ENCODE measurements around the gene FUT2.
A peak's percentile ranks its signal among the peaks of the same experiment; 100 is the strongest.

Gene FUT2

DNA sequence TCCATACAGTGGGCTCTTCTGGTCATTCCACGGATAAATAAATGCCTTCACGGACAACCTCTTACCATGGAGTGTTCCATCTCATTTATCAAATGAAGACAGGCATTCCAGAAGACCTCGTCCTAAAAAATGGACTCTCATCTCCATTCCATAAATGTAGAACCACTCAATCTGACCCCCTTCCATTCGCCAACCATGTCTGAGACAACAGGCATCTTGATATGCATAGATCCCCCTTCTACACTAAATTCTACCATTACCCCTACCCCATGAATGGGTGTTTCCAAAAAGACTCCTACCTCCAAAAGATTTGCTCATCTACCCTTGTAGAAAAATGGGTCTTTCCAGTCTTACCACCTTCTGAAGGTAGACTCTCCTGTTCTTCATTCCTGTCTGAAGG is 35.7 kb downstream of the FUT2 start:
- DNase-seq = no peak

DNA sequence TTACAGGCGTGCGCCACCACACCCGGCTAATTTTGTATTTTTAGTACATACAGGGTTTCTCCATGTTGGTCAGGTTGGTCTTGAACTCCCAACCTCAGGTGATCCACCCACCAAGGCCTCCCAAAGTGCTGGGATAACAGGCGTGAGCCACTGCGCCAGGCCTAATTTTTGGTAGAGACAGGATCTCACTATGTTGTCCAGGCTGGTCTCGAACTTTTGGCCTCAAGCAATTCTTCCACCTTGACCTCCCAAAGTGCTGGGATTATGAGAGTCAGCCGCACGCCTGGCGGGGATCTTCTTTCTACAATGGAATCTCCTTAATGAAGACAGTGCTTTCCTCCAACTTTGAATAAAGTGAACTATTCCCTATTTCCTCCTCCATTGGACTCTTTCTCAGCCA is 38.9 kb downstream of the FUT2 start:
- no peak for DNase-seq

DNA sequence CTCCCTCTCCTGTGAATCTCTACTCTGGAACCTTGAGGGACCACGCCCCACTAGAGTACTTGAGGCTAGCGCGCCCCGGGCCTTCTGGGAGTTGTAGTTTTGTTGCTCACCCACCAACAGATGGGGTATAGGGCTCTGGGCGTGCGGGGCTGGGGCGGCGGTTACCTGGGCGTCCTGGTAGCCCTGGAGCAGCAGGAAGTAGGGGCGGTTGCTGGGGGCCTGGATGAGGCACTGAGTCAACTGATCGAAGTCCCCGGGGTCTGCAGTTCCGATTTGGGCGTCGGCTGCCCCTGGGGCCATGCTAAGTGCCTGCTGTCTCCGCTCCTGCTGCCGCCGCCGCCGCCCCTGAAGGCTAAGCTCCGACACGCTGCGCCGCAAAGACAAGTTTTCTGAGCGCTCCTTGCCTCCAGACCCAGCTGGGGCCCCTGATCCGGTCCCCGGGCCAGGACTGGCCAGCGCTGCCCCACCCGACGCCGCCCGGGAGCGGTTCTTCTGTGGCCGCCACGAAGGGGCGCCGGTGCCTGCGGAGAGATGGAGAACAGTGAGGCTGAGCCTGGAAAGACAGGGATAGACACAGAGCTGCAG is 39.4 kb downstream of the FUT2 start:
- DNase-seq = no peak

DNA sequence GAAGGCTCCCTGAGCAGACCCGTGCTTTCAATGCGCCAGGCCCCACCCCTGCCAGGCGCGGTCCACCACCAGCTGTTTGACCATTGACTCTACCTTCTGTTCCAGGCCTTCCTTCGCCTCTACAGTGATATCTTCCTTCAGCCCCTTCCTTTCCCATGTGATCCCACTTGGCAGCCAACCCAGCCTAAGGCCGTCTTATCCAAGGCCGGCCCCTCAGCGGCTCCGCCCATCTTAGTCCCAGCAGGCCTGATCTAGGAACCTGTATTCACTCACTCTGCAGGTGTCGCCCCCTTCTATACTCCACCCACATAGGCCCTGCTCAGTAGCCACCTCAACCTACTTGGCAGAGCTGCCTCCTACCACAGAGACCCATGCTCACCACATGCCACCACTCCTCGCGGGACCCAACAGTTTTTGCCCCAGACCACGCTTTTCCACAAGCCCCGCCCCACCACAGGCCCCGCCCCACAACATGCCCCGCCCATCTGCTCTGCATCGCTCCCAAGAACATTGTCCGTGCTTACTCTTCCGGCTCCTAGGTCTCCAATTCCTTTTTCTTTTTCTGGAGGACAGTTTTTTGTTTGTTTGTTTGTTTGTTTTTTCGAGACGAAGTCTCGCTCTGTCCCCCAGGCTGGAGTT is 41.7 kb downstream of the FUT2 start:
- DNase-seq = no peak

DNA sequence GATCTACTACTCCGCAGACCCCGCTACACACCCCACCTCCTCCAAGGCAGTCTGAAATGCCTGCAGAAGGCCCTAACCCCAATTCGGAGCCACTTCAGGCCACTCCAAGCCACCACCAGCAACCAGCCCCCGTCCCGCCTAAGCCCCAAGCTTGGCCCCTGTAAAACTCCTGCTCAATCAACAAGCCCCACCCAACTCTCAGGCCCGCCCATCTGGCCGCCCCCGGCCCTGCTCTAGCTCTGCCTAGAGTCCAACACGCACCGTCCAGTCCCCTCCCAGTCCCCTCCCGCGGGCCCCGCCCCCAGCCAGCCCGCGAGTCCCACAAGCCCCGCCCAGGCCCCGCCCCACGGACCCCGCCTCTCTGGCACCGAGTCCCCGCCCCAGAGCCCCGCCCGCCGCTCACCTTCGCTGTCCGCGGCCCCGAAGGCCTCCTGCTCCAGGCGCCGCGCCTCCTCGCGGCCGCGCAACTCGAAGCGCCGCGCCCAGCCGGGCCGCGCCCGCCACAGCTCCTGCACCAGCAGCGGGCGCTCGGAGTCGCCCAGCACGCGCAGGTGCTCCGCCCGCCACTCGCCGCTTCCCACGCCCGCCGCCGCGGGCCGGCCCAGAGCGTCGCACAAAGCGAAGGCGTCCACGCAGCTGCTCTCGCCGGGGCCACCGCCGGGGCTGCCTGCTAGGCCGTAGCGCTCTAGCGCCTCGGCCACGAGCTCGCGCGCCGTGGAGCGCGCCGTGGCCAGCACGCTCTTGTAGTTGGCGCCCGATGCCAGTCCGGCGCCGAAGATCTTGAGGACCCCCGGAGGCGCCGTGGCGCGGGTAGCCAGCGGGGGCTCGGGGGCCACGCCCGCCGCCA is 43.0 kb downstream of the FUT2 start:
- peak; percentile 92 for DNase-seq

DNA sequence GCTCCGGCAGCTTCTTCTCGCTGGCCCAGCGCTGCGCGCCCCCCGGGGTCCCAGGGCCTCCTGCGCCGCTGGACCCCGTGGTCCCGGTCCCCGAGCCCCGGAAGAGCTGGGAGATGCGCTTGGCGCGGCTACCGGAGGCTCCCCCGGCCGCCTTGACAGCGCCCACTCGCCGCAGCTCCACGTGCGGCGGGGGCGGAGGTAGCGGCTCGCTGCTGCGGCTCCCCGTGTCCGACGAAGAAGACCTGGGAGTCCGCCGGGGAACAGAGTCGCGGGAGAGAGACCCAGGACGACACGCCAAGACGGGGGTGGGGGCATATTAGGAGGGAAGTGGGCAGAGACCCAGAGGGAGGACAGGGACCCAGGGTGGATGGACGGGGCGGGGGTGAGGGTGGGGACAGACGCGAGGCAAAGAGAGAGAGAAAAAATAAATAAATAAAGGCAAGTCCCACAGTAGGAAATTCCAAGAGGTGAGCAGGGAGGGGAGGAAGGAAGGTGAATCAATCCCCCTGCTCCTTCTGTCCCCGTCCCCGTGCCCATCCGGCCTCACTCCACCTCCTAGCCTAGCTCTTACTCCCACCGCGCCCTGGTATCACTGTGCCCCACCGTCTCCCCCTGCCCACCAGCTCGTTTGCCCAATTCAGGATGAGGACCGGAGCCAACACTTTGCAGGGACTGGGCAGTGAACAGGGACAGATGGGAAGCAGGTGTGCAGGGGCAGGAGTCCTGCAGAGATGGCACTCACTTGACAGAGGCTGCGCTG is 43.8 kb downstream of the FUT2 start:
- DNase-seq = no peak

DNA sequence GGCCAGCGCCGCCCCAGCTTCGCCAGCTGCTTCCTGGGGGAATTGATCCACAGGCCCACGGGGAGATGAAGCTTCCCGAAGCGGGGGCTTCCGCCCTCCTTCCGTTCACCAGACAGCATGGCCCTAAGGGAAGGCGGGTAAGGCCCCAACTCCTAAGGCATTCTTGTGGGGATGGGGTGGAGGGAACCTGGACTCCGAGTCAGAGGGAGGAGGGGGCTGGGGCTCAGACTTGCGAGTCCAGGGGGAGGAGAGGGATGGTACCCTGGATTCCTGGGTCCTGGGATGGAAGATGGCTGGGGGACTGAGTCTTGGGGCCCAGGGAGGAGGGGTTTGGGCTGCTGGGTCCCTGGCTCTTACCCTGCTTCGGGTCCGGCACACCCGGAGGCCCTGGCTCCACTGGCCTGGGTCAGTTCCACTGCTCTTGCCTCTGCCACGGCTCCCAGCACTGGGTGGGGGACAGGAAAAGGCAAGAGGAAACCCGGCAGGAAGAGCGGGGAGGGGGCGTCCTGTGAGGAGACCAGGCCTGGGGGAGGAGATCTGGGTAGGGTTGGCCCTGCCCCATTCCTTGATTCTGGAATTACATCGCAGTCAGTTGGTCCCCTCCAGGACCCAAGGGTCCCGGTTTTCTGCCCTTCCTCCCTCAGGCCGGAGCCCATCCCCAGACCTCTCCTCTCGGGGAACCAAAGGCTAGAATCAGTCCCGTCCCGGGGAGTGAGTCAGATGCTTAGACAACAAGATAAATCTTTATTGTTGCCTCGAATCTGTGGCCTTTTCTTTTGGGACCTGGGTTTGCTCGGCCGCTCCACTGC is 44.6 kb downstream of the FUT2 start, which contains the start of gene RASIP1:
Gene RASIP1, minus strand, starts transcription at position 447 of the 809 bp plus-strand sequence. Its CDS starts 328 bp downstream, at position 119.
- DNase-seq = no peak

DNA sequence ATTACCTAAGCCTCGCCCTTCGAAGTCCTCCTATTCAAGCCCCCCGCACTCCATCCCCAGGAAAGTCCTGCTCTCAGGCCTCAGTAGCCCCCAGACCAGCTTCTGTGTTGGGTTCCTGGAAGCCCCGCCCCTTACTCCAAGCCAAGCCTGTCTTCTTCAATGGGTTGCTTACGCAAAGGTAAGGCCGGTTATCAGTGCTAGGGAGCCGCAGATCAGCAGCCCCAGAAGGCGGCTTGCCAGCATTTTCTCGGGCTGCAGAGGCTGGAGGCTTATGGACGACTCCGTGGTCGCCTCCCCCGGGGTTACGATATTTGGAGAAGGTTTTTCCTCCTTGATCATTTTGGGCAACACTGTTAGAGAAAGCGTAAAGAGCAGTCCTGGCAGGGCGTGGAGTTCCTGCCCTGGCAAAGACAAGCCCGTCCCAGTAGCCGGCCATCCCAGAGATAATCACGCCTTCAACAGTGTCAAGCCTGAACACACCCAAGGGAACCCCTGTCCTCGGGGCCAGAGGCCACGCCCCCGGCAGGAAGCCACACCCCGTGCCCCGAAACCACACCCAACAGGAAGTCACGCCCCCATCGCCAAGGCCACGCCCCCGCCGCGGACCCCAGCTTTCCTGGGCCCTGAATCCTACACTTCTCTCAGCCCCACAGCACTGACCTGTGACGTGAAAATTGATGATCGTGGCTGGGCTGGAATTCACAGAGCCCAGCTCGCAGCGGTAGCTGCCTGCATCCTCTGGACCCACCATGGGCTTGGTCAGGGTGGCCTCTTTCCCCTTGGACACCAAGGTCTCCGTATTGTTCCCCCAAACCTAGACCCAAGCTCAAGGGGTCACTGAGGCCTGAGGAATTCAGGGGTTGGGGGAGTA is 45.6 kb downstream of the FUT2 start:
- DNase-seq = peak; percentile 48

DNA sequence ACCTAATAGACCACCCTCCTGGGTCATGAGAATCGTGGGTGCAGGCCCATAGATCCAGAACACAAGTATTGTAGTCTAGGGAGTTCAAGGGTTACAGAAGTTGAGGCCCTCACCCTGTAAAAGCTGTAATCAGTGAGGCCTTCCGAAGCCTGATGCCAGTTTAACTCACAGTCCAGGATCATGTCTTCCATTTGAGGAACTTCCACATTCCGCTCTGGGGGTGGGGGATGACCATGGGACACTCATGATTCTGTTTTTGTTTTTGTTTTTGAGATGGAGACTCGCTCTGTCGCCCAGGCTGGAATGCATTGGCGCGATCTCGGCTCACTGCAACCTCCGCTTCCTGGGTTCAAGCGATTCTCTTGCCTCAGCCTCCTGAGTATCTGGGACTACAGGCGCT is 46.3 kb downstream of the FUT2 start:
- DNase-seq = no peak

DNA sequence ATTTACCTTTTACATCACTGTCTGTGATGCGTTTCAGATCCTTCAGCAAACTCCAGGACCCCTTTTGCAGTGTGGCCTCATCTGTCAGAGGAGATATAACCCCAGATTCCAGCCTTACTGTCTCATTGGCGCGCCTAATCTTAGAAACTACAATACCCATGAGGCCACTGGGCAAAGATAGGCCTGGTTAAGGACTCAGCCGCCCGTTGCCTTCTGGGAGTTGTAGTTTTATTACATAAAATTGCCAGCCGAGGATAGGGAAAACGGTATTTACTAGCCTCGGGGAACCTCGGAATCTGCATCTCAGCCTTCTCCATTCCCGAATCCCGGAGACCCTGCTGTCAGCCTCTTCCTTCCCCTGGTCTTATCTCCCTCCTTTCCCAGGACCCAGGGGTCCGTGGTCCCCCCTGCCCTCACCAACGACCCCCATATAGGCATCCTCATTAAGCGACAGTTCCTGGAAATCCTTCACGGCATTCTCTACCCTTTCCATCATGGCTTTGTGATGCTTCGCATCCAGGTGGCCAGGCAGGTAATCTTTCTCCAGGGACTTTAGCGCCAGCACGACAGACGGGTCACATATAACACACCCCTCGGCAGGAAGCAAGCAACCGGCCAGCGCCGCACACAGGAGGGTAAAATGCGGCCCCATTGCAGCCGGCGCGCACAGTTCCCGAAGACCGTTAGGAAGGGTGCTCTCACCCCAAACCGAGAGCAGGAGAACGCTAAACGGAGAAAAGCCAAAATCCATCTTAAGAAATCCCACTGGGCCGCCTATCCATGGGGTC is 49.6 kb downstream of the FUT2 start:
- DNase-seq = peak; percentile 60

DNA sequence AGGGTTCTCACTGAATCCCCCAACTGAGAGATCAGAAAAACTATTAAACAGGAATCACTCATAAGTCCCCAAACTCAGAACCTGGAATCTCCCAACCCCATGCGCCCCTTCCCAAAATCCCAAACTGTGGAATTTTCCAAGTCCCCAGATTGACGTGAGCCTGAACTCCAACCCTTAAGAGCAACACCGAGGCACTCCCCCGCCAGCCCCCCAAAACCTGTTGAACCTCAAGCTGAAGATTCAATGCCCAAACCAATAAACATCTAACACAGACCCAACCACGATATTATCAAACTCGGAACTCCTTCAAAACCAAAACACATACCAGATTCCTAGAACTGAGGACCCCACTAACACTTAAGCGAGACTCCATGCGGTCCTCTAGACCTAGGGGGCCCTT is 50.3 kb downstream of the FUT2 start:
- no peak for DNase-seq

DNA sequence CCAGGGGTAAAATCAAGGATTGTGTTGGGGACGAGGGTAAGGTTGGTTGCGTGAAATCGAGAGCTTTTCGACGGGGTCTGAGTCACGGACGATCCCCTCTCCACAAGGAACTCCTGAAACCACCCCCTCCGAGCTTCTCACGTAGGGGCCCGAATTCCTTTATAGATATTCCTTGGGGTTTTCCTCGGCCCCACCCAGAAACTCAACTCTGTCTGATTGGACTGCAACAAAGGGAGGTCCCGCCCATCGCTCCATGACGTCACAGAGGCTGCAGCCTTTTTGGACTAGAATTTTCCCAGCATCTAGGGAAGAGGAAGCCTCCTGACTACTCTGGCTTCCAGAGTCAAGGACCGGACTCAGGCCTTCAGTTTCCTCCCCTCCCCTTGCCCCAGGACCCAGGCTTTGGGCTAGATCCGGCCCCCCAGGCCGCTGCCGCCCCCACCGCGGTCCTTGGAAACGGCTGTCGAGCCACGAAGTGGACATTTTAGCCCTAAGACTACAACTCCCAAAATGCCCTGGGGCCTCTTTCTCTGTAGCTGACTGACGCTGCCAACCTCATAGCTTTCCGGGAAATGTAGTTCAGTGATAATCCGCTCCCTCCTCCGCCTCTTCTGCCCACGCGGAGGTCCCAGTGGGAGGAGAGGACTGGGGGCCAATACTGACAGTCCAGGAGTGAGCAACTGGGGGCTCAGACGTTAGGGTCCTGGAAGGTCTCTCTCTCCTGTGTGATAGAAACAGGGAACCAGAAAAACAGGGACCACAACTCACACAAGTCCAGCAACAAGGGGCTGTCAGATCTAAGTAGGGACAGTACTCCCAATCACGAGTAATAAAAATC is 51.2 kb downstream of the FUT2 start, which contains the start of gene IZUMO1:
Gene IZUMO1, minus strand, starts transcription at position 172 of the 838 bp plus-strand sequence. CDS start 1,050 bp downstream, outside the sequence.
- DNase-seq = peak; percentile 60

DNA sequence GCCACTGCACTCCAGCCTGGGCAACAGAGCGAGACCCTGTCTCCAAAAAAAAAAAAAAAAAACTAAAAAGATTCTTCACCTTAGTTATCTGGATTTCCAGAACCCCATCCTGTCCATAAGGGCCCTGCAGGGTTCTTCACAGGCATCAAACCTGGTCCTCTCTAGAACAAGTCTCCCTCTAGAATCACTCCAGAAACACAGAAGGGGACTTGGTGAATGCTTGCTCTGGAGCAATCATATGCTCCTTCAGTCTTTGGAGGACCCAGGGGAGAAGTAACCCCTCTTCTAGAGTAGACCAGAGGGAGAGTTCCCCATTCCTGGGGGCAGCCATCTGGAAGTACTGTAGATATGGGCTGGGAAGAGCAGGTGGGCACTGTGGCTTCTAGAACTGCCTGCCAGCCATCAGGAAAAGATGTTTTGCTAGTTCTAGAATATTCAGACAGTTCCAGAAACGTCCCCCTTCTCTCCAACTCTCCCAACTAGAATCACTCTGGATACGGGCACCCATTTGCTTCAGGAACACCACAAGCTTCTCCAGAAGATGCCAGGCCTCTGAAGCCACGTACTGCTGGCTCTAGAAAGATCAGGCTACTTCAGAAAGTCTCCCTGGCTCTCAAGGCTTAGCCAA is 53.9 kb downstream of the FUT2 start:
- DNase-seq = no peak

DNA sequence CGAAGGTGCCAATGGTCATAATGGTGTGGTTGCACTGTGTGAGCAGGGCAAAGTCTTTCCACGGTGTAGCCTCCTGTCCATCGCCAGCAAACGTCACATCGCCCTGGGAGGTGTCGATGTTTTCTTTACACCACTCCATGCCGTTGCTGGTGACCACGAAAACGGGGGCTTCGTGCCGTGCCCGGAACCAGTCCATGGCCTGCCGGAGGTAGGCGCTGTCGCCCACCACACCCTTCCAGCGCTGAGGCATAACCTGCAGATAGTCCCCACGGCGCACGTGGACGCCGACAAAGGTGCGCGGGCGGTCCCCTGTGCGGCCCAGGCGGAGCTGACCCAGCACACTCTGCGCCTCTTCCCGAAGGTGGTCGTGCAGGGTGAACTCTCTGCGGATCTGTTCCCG is 54.6 kb downstream of the FUT2 start:
- no peak for DNase-seq

DNA sequence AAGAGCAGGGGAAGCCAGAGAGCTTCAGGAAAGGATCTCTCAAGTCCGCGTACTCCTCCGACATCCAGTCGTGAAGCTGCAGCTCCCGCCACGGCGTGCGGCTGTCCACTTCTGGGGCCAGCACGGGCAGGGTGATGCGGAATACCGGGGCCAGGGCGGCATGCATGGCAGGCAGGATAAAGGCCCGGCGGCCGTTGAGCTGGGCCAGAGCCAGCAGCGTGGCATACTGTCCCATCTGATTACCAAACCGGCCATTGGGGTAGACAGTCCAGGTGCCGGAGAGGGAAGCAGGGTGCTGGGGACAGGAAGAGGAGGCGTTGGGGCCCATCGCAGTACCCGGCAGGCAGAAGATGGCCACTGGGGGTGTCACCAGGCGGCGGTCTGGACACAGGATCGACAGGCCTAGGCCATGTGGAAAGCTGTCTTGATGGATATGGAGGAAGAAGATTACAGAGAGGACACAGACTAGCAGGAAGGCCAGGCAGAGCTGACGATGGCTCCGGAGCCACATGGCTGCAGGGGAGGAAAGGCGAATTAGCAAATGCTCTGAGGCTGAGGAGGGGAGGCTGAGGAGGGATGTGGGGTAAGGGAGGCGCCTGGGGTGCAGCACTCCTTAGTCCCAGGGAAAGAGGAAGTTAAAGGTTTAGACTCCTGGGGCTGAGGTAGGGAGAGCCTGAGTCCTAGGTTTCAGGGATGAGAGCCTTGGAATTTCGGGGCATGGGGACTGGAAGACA is 55.2 kb downstream of the FUT2 start:
- DNase-seq = no peak

DNA sequence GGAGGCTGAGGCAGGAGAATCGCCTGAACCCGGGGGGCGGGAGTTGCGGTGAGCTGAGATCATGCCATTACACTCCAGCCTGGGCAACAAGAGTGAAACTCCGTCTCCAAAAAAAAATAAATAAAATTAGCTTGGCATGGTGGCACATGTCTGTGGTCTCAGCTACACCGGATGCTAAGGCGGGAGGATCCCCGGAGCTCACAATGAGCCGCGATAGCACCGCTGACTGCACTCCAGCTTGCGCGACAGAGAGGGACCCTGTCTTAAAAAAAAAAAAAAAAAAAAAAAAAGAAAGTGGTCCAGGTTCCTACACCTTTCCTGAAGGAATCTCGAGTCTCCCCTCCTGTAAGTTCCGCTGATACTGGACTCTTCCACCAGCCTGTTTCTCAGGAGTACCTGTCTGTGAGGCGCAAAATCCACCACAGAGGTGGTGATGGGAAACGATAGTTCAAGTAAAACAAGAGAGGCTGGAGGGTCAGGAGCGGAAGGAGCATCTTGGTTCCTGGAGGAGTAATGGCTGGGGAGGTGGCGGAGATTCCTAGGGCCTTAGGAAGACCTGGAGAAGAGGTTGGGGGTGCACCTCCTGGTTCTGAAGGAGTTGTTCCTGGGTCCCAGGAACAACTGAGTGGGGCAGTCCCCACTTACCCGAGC is 56.2 kb downstream of the FUT2 start:
- no peak for DNase-seq
